G401.6 (cell line): ENCODE data around the gene AMH.
"Not testable (repeated sequence)": the region's sequence is repeated elsewhere in the genome, so short reads cannot be mapped to it uniquely, and the experiment has no call there.

Experiments
- FAIRE-seq: peaks from 2 replicates; lab custom pipeline; 2012; peaks lifted over from hg19 to GRCh38; lab: Jason Lieb, UNC

Gene AMH

GRCh38 chr19:2270423-2271233 lies 21.5 kb downstream of the AMH start:
- no peak for FAIRE-seq

- no peak for FAIRE-seq
These were observed 22.3 kb downstream of the AMH start for GRCh38 chr19:2271234-2272103.

- FAIRE-seq: peak; percentile 60
These were observed 24.4 kb downstream of the AMH start for GRCh38 chr19:2273356-2274184.

- no peak for FAIRE-seq
These were observed 25.1 kb downstream of the AMH start for GRCh38 chr19:2274185-2274711.

GRCh38 chr19:2274931-2275535 lies 25.9 kb downstream of the AMH start:
- FAIRE-seq: no peak

GRCh38 chr19:2275588-2276428 lies 26.7 kb downstream of the AMH start:
- FAIRE-seq: no peak

GRCh38 chr19:2276429-2276986 lies 27.4 kb downstream of the AMH start:
- FAIRE-seq: no peak

GRCh38 chr19:2277138-2277537 lies 28.0 kb downstream of the AMH start:
- FAIRE-seq: no peak

- no peak for FAIRE-seq
These were observed 29.5 kb downstream of the AMH start for GRCh38 chr19:2278459-2279158.

- FAIRE-seq: no peak
These were observed 31.6 kb downstream of the AMH start for GRCh38 chr19:2280633-2281264.

GRCh38 chr19:2281265-2282061 lies 32.3 kb downstream of the AMH start:
- FAIRE-seq: not testable (repeated sequence)

GRCh38 chr19:2282062-2282861 lies 33.1 kb downstream of the AMH start, which contains the start of gene PEAK3:
TSS of gene PEAK3 (minus strand) at chr19:2282175. CDS start at chr19:2280931, 1,244 bp downstream.
- FAIRE-seq: no peak

- no peak for FAIRE-seq
These were observed 33.7 kb downstream of the AMH start for GRCh38 chr19:2282862-2283237.

GRCh38 chr19:2283835-2284507 lies 34.8 kb downstream of the AMH start:
- no peak for FAIRE-seq

- FAIRE-seq: no peak
These were observed 37.4 kb downstream of the AMH start for GRCh38 chr19:2286402-2287140.
